ENCODE data around the gene IL36RN. TPM values are rescaled to one million over a fixed set of nuclear protein-coding genes. Genes with fewer than 3 reads are reported as not detected.

IL36RN gene
- total RNA-seq, 2 experiments from 2014 or later: not detected

DNA sequence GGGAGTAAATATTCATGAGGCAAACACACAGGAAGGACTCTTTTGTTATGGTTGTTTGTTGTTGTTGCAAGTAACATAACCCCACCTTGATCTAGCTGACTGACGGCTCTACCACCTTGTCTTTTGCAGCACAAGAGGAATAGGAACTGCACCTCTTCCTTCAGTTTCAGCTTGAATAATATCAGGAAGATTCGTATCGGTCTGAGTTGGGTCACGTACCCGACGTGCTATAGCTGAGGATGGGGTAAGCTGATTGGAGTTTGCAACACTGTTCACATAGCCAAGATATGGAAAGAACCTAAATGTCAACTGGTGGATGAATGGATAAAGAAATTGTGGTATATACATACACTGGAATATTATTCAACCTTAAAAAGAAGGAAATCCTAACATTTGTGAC lies 53.9 kb downstream of the IL36RN start:
- no peaks in the 10 kb centered on the region for H3K9me2 ChIP-seq (ENCODE audit: insufficient read depth, low read length)
- no peaks in the 10 kb centered on the region for H3K79me2 ChIP-seq (ENCODE audit: insufficient read depth, low read depth, low read length)
- no peak overlapping the region for H2AFZ ChIP-seq (ENCODE audit: low read length)
- no peaks in the 10 kb centered on the region for H3K36me3 ChIP-seq (ENCODE audit: insufficient read depth, low read length)
- TF ChIP-seq EZH2phosphoT487 (IDR thresholded peaks at IDR 0.05; ENCODE audit: borderline replicate concordance, low read depth, low read length) (no peak), CTCF (conservative IDR thresholded peaks at IDR 0.05; ENCODE audit: low read length) (no peak)
- CTCF ChIA-PET (ENCODE audit: unreplicated experiment): no interaction called here
- no peaks in the 10 kb centered on the region for H3K9me3 ChIP-seq (ENCODE audit: low read length)
- DNase-seq (ENCODE audit: low spot score): no peak
- H3K27ac ChIP-seq (ENCODE audit: low read depth, low read length, poor library complexity, severe bottlenecking): no peak overlapping the region
- no peak overlapping the region for H3K4me2 ChIP-seq (ENCODE audit: low read length)
- H4K20me1 ChIP-seq (ENCODE audit: insufficient read depth, low read length): no peaks in the 10 kb centered on the region
- BruUV-seq (replicated peaks): no TSS peak
- intact Hi-C loops (cut with micrococcal nuclease; ENCODE audit: unreplicated experiment): no loop called here
- POLR2A ChIA-PET: no interaction called here
- H3K4me3 ChIP-seq (ENCODE audit: low read depth, low read length, poor library complexity, severe bottlenecking): no peak overlapping the region
- H3K4me1 ChIP-seq (ENCODE audit: insufficient read depth, low read length, poor library complexity, severe bottlenecking): peaks cover 5% of the 10 kb centered on the region

- Histone ChIP-seq H3K9me2 (ENCODE audit: insufficient read depth, low read length) (no peaks in the 10 kb centered on the region), H4K20me1 (ENCODE audit: insufficient read depth, low read length) (no peaks in the 10 kb centered on the region), H3K36me3 (ENCODE audit: insufficient read depth, low read length) (no peaks in the 10 kb centered on the region), H3K27ac (ENCODE audit: low read depth, low read length, poor library complexity, severe bottlenecking) (no peak overlapping the region), H2AFZ (ENCODE audit: low read length) (no peak overlapping the region), H3K4me3 (ENCODE audit: low read depth, low read length, poor library complexity, severe bottlenecking) (no peak overlapping the region), H3K4me1 (ENCODE audit: insufficient read depth, low read length, poor library complexity, severe bottlenecking) (peaks cover 5% of the 10 kb centered on the region), H3K4me2 (ENCODE audit: low read length) (no peak overlapping the region), H3K79me2 (ENCODE audit: insufficient read depth, low read depth, low read length) (no peaks in the 10 kb centered on the region), H3K9me3 (ENCODE audit: low read length) (no peaks in the 10 kb centered on the region)
- TF ChIP-seq EZH2phosphoT487 (IDR thresholded peaks at IDR 0.05; ENCODE audit: borderline replicate concordance, low read depth, low read length) (no peak), CTCF (conservative IDR thresholded peaks at IDR 0.05; ENCODE audit: low read length) (no peak)
- no TSS peak for BruUV-seq (replicated peaks)
- intact Hi-C loops (cut with micrococcal nuclease; ENCODE audit: unreplicated experiment): no loop called here
- ChIA-PET CTCF (ENCODE audit: unreplicated experiment) (no interaction called here), POLR2A (no interaction called here)
- DNase-seq (ENCODE audit: low spot score): no peak
These were observed 54.8 kb downstream of the IL36RN start for GRCh38 chr2:113113807-113114206.

Small RNA genes within 50 kb of the gene (small RNA-seq; reads per million reads assigned to genes)
- not detected for gene RNU6-1180P

Other genes starting within 250 kb of the IL36RN start
- not detected in 2 replicates for gene IL1B, start 222.4 kb upstream of the IL36RN start, total RNA-seq (2014; rRNA removed; shearing (Covaris generic))
- not detected in 2 replicates for gene IL1B, start 222.4 kb upstream of the IL36RN start, total RNA-seq (2022)
- gene IL37, start 148.0 kb upstream of the IL36RN start, total RNA-seq (2014; rRNA removed; shearing (Covaris generic)): not detected in 2 replicates
- gene IL37, start 148.0 kb upstream of the IL36RN start, total RNA-seq (2022): 0.63 TPM in 1 of 2 replicates, not detected in the other
- not detected in 2 replicates for gene IL36G, start 81.2 kb upstream of the IL36RN start, total RNA-seq (2014; rRNA removed; shearing (Covaris generic))
- not detected in 2 replicates for gene IL36G, start 81.2 kb upstream of the IL36RN start, total RNA-seq (2022)
- not detected in 2 replicates for gene IL36A, start 53.7 kb upstream of the IL36RN start, total RNA-seq (2014; rRNA removed; shearing (Covaris generic))
- not detected in 2 replicates for gene IL36A, start 53.7 kb upstream of the IL36RN start, total RNA-seq (2022)
- gene IL36B, start 6.3 kb upstream of the IL36RN start, total RNA-seq (2014; rRNA removed; shearing (Covaris generic)): not detected in 2 replicates
- not detected in 2 replicates for gene IL36B, start 6.3 kb upstream of the IL36RN start, total RNA-seq (2022)
- gene IL1F10, start 8.8 kb downstream of the IL36RN start, total RNA-seq (2014; rRNA removed; shearing (Covaris generic)): not detected in 2 replicates
- gene IL1F10, start 8.8 kb downstream of the IL36RN start, total RNA-seq (2022): not detected in 2 replicates
- gene IL1RN, start 68.4 kb downstream of the IL36RN start, total RNA-seq (2014; rRNA removed; shearing (Covaris generic)): not detected in 2 replicates
- gene IL1RN, start 68.4 kb downstream of the IL36RN start, total RNA-seq (2022): not detected in 2 replicates
- 78.2 and 99.6 TPM in 2 replicates for gene PSD4, start 114.8 kb downstream of the IL36RN start, total RNA-seq (2014; rRNA removed; shearing (Covaris generic))
- gene PSD4, start 114.8 kb downstream of the IL36RN start, total RNA-seq (2022): 100 and 111 TPM in 2 replicates
- gene PAX8, start 219.7 kb downstream of the IL36RN start, total RNA-seq (2014; rRNA removed; shearing (Covaris generic)): 0.90 and 2.6 TPM in 2 replicates
- gene PAX8, start 219.7 kb downstream of the IL36RN start, total RNA-seq (2022): 1.6 and 3.6 TPM in 2 replicates

Data from OCI-LY7 (cell line).